GM23248 (cell line): ENCODE measurements around the gene RAD52.

Source experiments
- EZH2 ChIP-seq: fragments of 200-600 bp; sonication (generic); IDR thresholded peaks from 2 replicates; pipeline ENCODE4 v1.6.1; 2018; ENCODE audit warnings: antibody characterized with exemption, mild to moderate bottlenecking; ENCODE audit not compliant: insufficient read depth, poor library complexity, severe bottlenecking
- EZH2phosphoT487 ChIP-seq: fragments of 200-600 bp; sonication (generic); IDR thresholded peaks from 2 replicates; pipeline ENCODE4 v1.6.1; 2018; ENCODE audit warnings: antibody characterized with exemption, moderate library complexity, mild to moderate bottlenecking, low read depth; ENCODE audit not compliant: insufficient read depth

DNA sequence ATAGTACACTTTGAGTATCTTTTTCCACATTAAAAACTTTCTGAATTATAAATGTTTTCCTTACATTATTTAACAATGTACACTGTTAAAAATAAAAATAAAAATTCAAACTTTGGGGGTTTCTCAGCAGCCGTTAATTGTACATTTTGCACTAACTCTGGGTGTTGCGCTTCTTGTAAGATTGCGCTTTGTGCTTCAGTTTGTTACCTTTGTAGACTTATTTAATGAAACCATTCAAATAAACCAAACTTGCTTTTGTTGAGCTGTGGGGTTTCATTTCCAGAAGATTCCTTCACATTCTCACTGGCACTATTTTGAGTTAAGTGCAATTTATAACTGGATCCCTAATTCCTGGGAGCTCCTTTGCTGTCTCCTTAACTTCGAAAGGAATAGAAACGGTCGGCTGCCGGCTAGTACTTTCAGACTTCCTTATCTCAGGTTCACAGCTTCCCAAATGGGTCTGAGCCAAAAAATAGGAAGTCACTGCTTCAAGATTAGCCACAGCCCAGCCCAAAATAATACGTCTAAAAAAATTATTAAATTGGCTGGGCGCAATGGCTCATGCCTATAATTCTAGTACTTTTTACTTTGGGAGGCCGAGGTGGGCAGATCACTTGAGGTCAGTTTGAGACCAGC lies 38.2 kb downstream of the RAD52 start:
- TF ChIP-seq EZH2 (no peak), EZH2phosphoT487 (no peak)
